HFF-Myc (cell line): ENCODE results near the gene FBLN2.

Experiments used
- DNase-seq: peaks from one replicate; pipeline ENCODE4 v3.0.0-alpha.2; 2011; ENCODE audit warnings: low read depth; ENCODE audit errors: extremely low read depth
- H3K4me3 ChIP-seq: replicated peaks from 2 replicates; pipeline ENCODE4 v1.5.1; 2011; ENCODE audit warnings: low read depth, mild to moderate bottlenecking, control low read depth, low read length
- CTCF ChIP-seq: IDR thresholded peaks from 2 replicates; pipeline ENCODE4 v1.5.1; 2012; ENCODE audit warnings: mild to moderate bottlenecking, low read depth, low read length, control low read depth; ENCODE audit errors: missing control alignments

The FBLN2 gene

GRCh38 chr3:13677272-13677671, 128.3 kb downstream of the FBLN2 start:
- DNase-seq: no peak
- no peak overlapping the region for H3K4me3 ChIP-seq
- no peak for TF ChIP-seq CTCF

- no peak for TF ChIP-seq CTCF
- no peak overlapping the region for H3K4me3 ChIP-seq
- no peak for DNase-seq
These were observed 133.0 kb downstream of the FBLN2 start for GRCh38 chr3:13681931-13682330.

- no peak for TF ChIP-seq CTCF
- H3K4me3 ChIP-seq: no peak overlapping the region
- no peak for DNase-seq
These were observed 133.5 kb downstream of the FBLN2 start for GRCh38 chr3:13682331-13683013.

GRCh38 chr3:13683288-13683687, 134.4 kb downstream of the FBLN2 start:
- DNase-seq: no peak
- TF ChIP-seq CTCF: no peak
- no peak overlapping the region for H3K4me3 ChIP-seq

- TF ChIP-seq CTCF: no peak
- no peak for DNase-seq
- no peak overlapping the region for H3K4me3 ChIP-seq
These were observed 134.8 kb downstream of the FBLN2 start for GRCh38 chr3:13683772-13684171.

- H3K4me3 ChIP-seq: no peak overlapping the region
- TF ChIP-seq CTCF: no peak
- no peak for DNase-seq
These were observed 135.4 kb downstream of the FBLN2 start for GRCh38 chr3:13684350-13684749.

- no peak for TF ChIP-seq CTCF
- no peak for DNase-seq
- no peak overlapping the region for H3K4me3 ChIP-seq
These were observed 135.9 kb downstream of the FBLN2 start for GRCh38 chr3:13684854-13685253.
